Neural progenitor cell (in vitro differentiated cells): Measurements from ENCODE around the gene PIGM.

Experiments used
- CTCF ChIP-seq: fragments of 200-600 bp; sonication (generic); IDR thresholded peaks from 2 replicates; pipeline ENCODE4 v1.5.1; 2017; ENCODE audit warnings: antibody characterized with exemption, mild to moderate bottlenecking
- EZH2 ChIP-seq: fragments of 200-600 bp; sonication (generic); IDR thresholded peaks from 2 replicates; pipeline ENCODE4 v1.6.1; 2017; ENCODE audit warnings: antibody characterized with exemption, mild to moderate bottlenecking, moderate library complexity

DNA sequence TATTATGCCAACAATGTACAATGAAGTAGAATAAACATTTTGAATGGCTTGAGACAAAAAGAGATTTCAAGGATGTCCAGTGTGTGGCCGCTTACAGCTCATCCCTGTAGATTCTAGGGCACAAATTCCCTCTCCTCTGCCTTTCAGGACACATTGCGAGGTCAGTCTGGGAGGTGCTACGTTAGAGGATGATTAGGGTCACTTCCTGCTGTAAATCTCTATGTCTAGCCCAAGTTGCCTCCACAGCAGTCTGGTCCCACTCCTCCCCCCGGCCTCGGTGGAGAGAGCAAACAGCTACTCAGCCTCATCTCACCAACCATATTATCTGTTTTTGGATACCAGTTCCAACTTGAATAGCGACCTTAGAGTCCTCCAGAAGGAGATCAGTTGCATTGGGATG, 21.1 kb upstream of the PIGM start:
- TF ChIP-seq CTCF (no peak), EZH2 (no peak)
